GM12801 (cell line): ENCODE data around the gene TBX5.

Experiments
- TF ChIP-seq, protein P1 (sequence below): IDR thresholded peaks from one replicate; pipeline ENCODE4 v1.5.1; 2011; ENCODE audit warnings: control low read depth; ENCODE audit not compliant: insufficient read length; ENCODE audit errors: extremely low read depth

TBX5 gene

GRCh38 chr12:114445401-114446323 is 39.7 kb upstream of the TBX5 start:
- TF ChIP-seq, protein P1, sequence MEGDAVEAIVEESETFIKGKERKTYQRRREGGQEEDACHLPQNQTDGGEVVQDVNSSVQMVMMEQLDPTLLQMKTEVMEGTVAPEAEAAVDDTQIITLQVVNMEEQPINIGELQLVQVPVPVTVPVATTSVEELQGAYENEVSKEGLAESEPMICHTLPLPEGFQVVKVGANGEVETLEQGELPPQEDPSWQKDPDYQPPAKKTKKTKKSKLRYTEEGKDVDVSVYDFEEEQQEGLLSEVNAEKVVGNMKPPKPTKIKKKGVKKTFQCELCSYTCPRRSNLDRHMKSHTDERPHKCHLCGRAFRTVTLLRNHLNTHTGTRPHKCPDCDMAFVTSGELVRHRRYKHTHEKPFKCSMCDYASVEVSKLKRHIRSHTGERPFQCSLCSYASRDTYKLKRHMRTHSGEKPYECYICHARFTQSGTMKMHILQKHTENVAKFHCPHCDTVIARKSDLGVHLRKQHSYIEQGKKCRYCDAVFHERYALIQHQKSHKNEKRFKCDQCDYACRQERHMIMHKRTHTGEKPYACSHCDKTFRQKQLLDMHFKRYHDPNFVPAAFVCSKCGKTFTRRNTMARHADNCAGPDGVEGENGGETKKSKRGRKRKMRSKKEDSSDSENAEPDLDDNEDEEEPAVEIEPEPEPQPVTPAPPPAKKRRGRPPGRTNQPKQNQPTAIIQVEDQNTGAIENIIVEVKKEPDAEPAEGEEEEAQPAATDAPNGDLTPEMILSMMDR = no peak

GRCh38 chr12:114444422-114445279 is 38.7 kb upstream of the TBX5 start:
- TF ChIP-seq, protein P1 = no peak

DNA sequence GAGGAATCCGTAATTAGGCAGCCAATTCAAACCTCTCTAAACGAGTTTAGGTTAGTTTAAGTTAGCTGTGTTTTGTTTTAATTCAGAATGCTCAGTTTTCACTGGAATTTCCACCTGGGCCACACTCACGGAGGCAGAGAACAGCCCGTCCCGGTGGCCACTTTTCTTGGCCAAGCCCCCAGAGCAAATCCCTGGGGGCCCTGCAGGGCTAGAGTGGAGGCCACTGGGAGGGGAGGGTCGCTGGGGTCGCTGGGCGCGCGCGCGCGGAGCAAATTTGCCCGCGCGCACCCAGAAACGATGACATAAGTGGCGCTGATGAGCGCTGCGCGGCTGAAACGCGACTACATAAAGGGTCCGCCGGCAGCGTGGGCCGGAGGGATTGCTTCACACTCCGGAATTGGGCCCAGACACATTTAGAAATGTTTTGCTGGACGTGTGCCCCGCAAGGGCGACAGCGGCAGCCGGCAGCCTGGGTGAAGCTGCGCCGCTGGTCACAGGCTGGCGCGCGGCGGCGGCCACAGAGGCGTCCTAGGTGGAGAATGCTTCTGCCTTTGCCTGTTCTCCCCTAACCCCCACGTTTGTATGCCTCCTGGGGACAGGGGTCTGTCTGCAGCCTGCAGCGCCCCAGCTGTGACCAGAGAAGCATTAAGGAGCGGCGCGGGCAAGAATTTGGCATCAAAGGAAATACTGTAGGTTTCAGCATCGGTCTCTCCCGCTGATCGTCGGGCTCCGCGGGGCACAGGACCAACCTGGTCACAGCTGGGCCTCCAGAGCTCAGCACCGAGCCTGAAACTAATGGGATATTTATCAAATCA is 37.9 kb upstream of the TBX5 start:
- TF ChIP-seq, protein P1 = no peak

DNA sequence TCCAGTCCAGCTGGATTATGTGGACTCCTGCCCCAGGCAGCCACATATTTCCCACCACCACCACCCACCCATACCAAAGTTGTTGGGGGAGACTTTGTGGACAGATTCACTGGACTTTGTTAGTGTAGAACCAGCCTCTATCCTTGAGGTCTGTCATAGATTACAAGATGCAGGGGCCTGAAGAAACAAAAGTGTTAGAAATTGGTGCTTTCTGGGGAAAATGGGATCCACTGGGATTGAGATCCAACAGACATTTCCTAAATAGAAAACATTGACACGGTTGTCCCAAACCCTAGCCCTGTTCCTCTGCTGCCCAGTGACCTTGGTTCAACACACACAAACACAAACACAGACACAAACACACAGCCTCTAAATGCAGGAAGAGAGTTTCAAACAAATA is 36.6 kb upstream of the TBX5 start:
- TF ChIP-seq, protein P1 = no peak

DNA sequence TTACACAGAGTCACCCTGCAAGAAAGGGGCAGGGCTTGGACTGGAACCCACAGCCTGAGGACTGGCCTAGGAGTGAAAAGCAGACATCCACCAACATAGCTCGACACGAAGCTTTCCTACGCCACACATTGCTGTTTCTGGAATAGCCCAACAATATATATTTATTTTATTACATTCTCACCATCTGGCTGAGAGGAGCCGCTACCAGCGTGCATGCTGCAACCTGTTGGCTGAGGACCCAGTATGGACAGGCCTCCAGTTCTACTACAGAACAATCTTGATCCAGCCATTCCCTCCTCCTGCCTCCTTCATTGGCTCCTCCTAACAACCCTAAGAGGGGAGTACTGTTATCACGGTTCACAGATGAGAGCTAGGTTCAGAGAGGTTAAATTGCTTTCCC is 35.6 kb upstream of the TBX5 start:
- TF ChIP-seq, protein P1 = no peak

DNA sequence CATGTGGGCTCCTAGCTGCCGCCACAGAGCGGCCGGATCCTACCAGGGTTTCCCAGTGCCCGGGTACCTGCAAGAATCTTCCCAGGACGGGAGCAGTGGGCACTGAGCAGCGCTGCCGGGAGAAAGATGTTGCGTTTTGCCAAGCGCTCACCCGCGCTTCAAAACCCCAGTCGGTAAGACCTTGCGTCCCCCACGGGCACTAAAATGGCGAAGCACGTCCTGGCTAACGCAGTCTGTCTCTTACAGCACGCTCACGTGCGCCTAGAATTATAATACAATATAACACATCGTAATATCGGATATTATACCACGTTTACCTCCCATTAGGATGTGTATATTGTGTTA is 35.1 kb upstream of the TBX5 start:
- TF ChIP-seq, protein P1 = no peak
